Progenitor cell of endocrine pancreas (in vitro differentiated cells): ENCODE measurements around the gene TENT5C. TPM values are rescaled to one million over a fixed set of nuclear protein-coding genes. Genes with fewer than 3 reads are reported as not detected.

ENCODE experiments used
- DNase-seq: peaks from one replicate; pipeline ENCODE4 v3.0.0; 2021; ENCODE audit warnings: low spot score; ENCODE audit not compliant: unreplicated experiment
- H3K27ac Mint-ChIP-seq: 2 replicates; pipeline ENCODE4 v1.8.0; 2021; ENCODE audit warnings: mild to moderate bottlenecking, moderate library complexity, mixed read lengths
- H3K27me3 Mint-ChIP-seq: 2 replicates; pipeline ENCODE4 v1.8.0; 2021; ENCODE audit warnings: mixed read lengths
- H3K36me3 Mint-ChIP-seq: 2 replicates; pipeline ENCODE4 v1.8.0; 2022; ENCODE audit warnings: mixed read lengths; ENCODE audit not compliant: insufficient read depth
- H3K4me1 Mint-ChIP-seq: 2 replicates; pipeline ENCODE4 v1.8.0; 2021; ENCODE audit warnings: low read depth, mixed read lengths
- H3K4me3 Mint-ChIP-seq: 2 replicates; pipeline ENCODE4 v1.8.0; 2021; ENCODE audit warnings: low read depth, mild to moderate bottlenecking, moderate library complexity, mixed read lengths
- H3K9me3 Mint-ChIP-seq: 2 replicates; pipeline ENCODE4 v1.8.0; 2021; ENCODE audit warnings: low read depth, mixed read lengths
- total RNA-seq: library from RNA; stranded (reverse); gene quantifications from 2 replicates; pipeline ENCODE4 v1.2.1, GENCODE V29; 2021
- TF ChIP-seq, protein P1 (sequence below): fragments of 200-600 bp; sonication (generic); IDR thresholded peaks from one replicate; pipeline ENCODE4 v1.5.0; 2021; ENCODE audit warnings: antibody characterized with exemption, mild to moderate bottlenecking; ENCODE audit not compliant: unreplicated experiment

The TENT5C gene
- total RNA-seq, 1 donor from 2014 or later = 13.6 TPM

DNA sequence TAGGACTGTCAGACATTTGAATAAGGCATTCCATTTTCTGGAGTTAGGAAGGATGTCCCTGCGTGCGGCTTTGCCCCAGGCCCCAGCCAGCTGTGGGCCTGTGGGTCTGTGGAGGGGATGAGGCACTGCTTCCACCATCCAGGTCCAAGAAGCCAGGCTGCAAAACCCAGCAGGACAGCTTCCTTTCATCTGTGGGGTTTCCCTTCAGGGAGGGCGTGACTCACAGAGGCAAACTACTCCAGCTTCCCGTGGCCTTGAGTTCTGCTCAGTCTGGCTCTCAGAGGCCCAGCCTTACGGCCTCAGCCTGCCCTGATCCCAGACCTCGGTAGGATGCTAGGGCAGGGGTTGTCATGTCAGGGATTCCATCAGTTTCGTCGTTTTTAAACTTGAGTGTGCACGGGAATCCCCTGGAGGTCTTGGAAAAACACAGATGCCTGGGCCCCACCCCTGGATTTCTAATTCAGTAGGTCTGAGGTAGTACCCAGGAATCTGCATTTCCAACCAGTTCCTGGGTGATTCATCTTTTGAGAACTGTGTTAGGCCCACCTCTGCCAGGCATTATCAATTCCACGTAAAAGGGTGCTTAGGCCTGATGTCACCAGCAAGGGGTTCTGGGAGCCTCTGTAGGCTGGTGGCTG, 32.3 kb upstream of the TENT5C start:
- peaks cover 31% of the 10 kb centered on the region for H3K4me1 Mint-ChIP-seq
- no peaks in the 10 kb centered on the region for H3K27me3 Mint-ChIP-seq
- no peak for DNase-seq
- H3K27ac Mint-ChIP-seq = no peak overlapping the region
- no peaks in the 10 kb centered on the region for H3K9me3 Mint-ChIP-seq
- no peak overlapping the region for H3K4me3 Mint-ChIP-seq
- TF ChIP-seq, protein P1, sequence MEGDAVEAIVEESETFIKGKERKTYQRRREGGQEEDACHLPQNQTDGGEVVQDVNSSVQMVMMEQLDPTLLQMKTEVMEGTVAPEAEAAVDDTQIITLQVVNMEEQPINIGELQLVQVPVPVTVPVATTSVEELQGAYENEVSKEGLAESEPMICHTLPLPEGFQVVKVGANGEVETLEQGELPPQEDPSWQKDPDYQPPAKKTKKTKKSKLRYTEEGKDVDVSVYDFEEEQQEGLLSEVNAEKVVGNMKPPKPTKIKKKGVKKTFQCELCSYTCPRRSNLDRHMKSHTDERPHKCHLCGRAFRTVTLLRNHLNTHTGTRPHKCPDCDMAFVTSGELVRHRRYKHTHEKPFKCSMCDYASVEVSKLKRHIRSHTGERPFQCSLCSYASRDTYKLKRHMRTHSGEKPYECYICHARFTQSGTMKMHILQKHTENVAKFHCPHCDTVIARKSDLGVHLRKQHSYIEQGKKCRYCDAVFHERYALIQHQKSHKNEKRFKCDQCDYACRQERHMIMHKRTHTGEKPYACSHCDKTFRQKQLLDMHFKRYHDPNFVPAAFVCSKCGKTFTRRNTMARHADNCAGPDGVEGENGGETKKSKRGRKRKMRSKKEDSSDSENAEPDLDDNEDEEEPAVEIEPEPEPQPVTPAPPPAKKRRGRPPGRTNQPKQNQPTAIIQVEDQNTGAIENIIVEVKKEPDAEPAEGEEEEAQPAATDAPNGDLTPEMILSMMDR = no peak
- H3K36me3 Mint-ChIP-seq = no peaks in the 10 kb centered on the region

DNA sequence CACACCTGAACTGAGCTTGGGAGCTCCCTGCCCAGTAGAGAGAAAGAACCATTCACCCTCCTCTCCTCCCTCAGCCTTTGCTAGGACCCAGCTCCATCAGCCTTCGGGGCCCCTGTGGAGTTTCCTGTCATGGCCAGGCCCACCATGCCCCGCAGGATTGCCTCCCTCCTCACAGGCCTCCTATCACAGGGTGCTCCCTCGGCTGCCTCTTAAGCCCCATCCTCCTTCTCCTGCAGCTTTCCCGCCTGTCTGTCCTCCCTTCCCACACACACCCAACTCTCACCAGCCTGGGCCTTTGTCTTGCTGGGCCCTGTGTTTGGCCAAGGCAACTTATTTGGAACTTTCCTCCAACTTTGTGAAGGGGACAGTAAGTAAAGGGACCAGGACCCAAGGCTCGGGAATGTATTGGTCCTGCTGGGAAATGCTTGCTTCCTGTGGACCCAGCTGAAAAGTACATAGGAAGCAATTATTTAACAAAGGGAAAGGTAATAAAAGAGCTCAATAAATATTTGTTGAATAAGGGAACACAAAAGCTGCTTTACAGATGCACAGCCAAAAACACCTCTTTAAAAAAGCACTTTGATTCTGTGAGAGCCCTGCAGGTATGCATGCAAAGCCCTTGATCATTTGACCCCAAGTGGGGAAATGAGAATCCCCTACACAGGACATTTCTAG, 31.6 kb upstream of the TENT5C start:
- Mint-ChIP-seq H3K27me3 (no peaks in the 10 kb centered on the region), H3K27ac (peak overlapping the region; percentile 62), H3K4me3 (no peak overlapping the region), H3K36me3 (no peaks in the 10 kb centered on the region), H3K4me1 (peaks cover 31% of the 10 kb centered on the region), H3K9me3 (no peaks in the 10 kb centered on the region)
- DNase-seq = no peak
- TF ChIP-seq, protein P1 = no peak

DNA sequence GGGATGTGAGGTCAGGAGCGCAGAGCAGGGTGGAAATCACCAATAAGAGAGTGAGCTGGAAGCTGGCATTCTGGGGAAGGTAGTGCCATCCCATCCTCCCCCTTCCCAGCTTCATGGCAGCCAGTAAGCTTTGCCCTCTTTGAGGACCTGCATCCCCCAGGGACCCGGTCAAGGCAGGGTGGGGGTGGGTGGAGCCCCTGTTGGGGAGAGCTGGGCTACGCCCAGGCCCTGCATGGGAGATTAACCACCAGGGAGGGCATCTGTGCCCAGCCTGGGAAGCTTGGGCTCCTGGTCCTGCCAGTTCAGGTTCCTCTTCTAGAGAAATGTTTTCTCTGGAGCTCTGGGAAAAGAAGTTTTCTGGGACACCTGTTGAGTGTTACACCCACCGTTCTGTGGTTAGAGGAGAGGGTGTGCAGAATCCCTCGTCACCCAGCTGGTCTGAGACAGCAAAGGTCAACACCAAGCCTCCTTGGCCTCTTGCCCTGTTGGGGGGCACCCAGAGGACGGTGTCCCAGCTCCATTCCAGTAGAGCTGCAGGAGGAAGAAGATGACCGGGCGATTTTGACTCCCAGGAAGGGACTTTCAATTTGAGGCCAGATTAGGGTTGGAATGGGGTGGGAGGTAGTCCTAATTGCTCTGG, 30.1 kb upstream of the TENT5C start:
- Mint-ChIP-seq H3K27ac (peak overlapping the region; percentile 77), H3K4me3 (no peak overlapping the region), H3K4me1 (peaks cover 27% of the 10 kb centered on the region), H3K9me3 (no peaks in the 10 kb centered on the region), H3K36me3 (no peaks in the 10 kb centered on the region), H3K27me3 (peaks cover 1% of the 10 kb centered on the region)
- TF ChIP-seq, protein P1 = no peak
- DNase-seq = no peak

DNA sequence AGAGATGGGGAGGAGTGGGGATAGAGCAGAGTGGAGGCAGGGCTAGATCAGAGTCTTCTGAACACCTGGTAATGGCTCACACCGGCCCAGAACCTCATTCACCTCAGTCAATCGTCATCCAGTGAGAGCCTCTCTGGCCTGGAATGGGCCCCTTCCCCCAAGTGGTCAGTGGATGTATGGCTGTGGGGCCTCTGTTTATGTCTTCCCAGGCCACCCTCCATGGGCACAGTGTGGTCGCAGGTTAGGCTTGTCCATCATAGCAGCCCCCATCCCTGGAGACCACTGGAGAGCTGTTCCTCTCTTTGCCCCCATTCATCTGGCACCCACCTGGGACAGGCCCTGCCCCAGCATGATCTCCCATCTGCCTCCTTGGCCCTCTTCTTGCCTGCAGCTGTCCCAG, 29.6 kb upstream of the TENT5C start:
- H3K27me3 Mint-ChIP-seq = peaks cover 4% of the 10 kb centered on the region
- no peaks in the 10 kb centered on the region for H3K9me3 Mint-ChIP-seq
- no peaks in the 10 kb centered on the region for H3K36me3 Mint-ChIP-seq
- DNase-seq = no peak
- peaks cover 22% of the 10 kb centered on the region for H3K4me1 Mint-ChIP-seq
- H3K4me3 Mint-ChIP-seq = no peak overlapping the region
- H3K27ac Mint-ChIP-seq = no peak overlapping the region
- TF ChIP-seq, protein P1 = no peak

DNA sequence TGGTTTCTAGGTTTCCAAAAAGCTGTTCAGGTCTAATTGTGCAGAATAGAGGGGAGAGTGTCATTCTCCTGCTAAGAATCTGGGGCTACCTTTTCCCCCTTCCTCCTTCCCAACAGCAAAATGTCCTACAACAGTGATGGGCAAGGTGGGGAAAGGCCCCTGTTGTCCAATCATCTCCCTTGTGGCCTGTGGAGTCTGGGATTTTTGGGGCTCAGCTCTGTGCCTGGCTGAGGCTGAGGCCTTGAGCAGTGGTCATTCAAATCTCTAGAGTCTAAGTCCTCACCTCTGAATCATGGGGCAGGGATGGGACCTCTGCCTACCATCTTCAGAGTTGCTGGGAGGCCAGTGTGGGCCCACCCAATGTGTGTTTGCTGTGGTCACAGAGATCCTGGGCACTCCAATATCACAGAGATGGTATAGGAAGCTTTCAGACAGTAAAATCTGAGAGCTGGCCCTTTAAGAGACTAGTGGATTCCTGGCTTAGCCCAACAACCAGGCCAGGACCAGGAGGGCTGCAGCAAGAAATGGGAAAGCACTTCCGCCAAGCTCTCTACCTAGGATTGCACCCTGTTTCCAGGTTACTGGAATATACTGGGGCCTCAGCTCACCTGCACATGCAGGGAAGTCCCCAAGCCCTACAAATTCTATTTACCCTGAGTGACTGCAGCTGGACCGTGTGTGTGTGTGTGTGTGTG, 28.5 kb upstream of the TENT5C start:
- H3K4me1 Mint-ChIP-seq = peaks cover 15% of the 10 kb centered on the region
- no peak for DNase-seq
- H3K36me3 Mint-ChIP-seq = no peaks in the 10 kb centered on the region
- H3K27me3 Mint-ChIP-seq = peaks cover 6% of the 10 kb centered on the region
- H3K4me3 Mint-ChIP-seq = no peak overlapping the region
- H3K9me3 Mint-ChIP-seq = no peaks in the 10 kb centered on the region
- peak overlapping the region; percentile 39 for H3K27ac Mint-ChIP-seq
- TF ChIP-seq, protein P1 = no peak
